22Rv1 (cell line): Measurements from ENCODE around the gene BNIP5.

Experiments
- H3K27ac ChIP-seq: fragments of 450-650 bp; 2 replicates; pipeline ENCODE4 v1.5.1; 2017
- CTCF ChIP-seq: fragments of 450-650 bp; IDR thresholded peaks from 2 replicates; pipeline ENCODE4 v1.5.1; 2017; ENCODE audit warnings: mild to moderate bottlenecking
- ZFX ChIP-seq: fragments of 450-650 bp; IDR thresholded peaks from 2 replicates; pipeline ENCODE4 v1.6.1; 2017; ENCODE audit warnings: antibody characterized with exemption, borderline replicate concordance

Gene BNIP5

GRCh38 chr6:36290668-36291620 is 45.7 kb downstream of the BNIP5 start:
- no peak for TF ChIP-seq ZFX
- TF ChIP-seq CTCF, result no peak
- no peak overlapping the region for H3K27ac ChIP-seq

GRCh38 chr6:36289281-36289878 is 47.3 kb downstream of the BNIP5 start:
- H3K27ac ChIP-seq, result no peak overlapping the region
- TF ChIP-seq CTCF (no peak), ZFX (no peak)

GRCh38 chr6:36286858-36287257 is 49.8 kb downstream of the BNIP5 start:
- TF ChIP-seq ZFX (no peak), CTCF (no peak)

GRCh38 chr6:36285797-36286196 is 50.9 kb downstream of the BNIP5 start:
- H3K27ac ChIP-seq, result no peak overlapping the region
- TF ChIP-seq CTCF (no peak), ZFX (no peak)

More at GRCh38 chr6:36286858-36287257, 49.8 kb downstream of the BNIP5 start:
- H3K27ac ChIP-seq, result no peak overlapping the region

GRCh38 chr6:36285187-36285671 is 51.5 kb downstream of the BNIP5 start:
- no peak for TF ChIP-seq ZFX
- no peak for TF ChIP-seq CTCF
- no peak overlapping the region for H3K27ac ChIP-seq

GRCh38 chr6:36284359-36284758 is 52.3 kb downstream of the BNIP5 start:
- no peak overlapping the region for H3K27ac ChIP-seq
- TF ChIP-seq CTCF (no peak), ZFX (no peak)

- TF ChIP-seq CTCF, result no peak
- TF ChIP-seq ZFX, result no peak
Measured at GRCh38 chr6:36283608-36284007, 53.1 kb downstream of the BNIP5 start.

More at GRCh38 chr6:36283608-36284007, 53.1 kb downstream of the BNIP5 start:
- H3K27ac ChIP-seq, result no peak overlapping the region
